Mucosa of stomach (tissue), 1 donor: Measurements from ENCODE around the gene RFX8.

Experiments used
- H3K27me3 ChIP-seq: one replicate; pipeline ENCODE4 v1.7.0; 2013; ENCODE audit warnings: mild to moderate bottlenecking, low read length; ENCODE audit not compliant: control insufficient read depth, insufficient read depth
- H3K36me3 ChIP-seq: one replicate; pipeline ENCODE4 v1.7.0; 2013; ENCODE audit warnings: low read length; ENCODE audit not compliant: control insufficient read depth, insufficient read depth
- H3K4me1 ChIP-seq: one replicate; pipeline ENCODE4 v1.7.0; 2013; ENCODE audit warnings: mild to moderate bottlenecking, low read length; ENCODE audit not compliant: control insufficient read depth, insufficient read depth
- H3K4me3 ChIP-seq: one replicate; pipeline ENCODE4 v1.7.0; 2013; ENCODE audit warnings: low read length
- H3K9ac ChIP-seq: one replicate; pipeline ENCODE4 v1.7.0; 2013; ENCODE audit warnings: mild to moderate bottlenecking, low read length, moderate library complexity
- H3K9me3 ChIP-seq: one replicate; pipeline ENCODE4 v1.7.0; 2013; ENCODE audit warnings: mild to moderate bottlenecking, low read length, moderate library complexity; ENCODE audit not compliant: control insufficient read depth
- donor health status: Pancreatic carcinoma.

Gene RFX8

GRCh38 chr2:101432411-101433181, 42.3 kb downstream of the RFX8 start:
- Histone ChIP-seq H3K4me3 (no peak overlapping the region), H3K27me3 (no peaks in the 10 kb centered on the region), H3K9ac (no peak overlapping the region), H3K4me1 (no peaks in the 10 kb centered on the region), H3K36me3 (no peaks in the 10 kb centered on the region), H3K9me3 (no peaks in the 10 kb centered on the region)

GRCh38 chr2:101431486-101431885, 43.4 kb downstream of the RFX8 start:
- no peaks in the 10 kb centered on the region for H3K9me3 ChIP-seq
- no peaks in the 10 kb centered on the region for H3K27me3 ChIP-seq
- H3K9ac ChIP-seq, result no peak overlapping the region
- no peaks in the 10 kb centered on the region for H3K4me1 ChIP-seq
- no peaks in the 10 kb centered on the region for H3K36me3 ChIP-seq
- no peak overlapping the region for H3K4me3 ChIP-seq

GRCh38 chr2:101430156-101430555, 44.8 kb downstream of the RFX8 start:
- no peaks in the 10 kb centered on the region for H3K4me1 ChIP-seq
- no peaks in the 10 kb centered on the region for H3K27me3 ChIP-seq
- H3K9ac ChIP-seq, result no peak overlapping the region
- H3K36me3 ChIP-seq, result no peaks in the 10 kb centered on the region
- no peak overlapping the region for H3K4me3 ChIP-seq
- H3K9me3 ChIP-seq, result no peaks in the 10 kb centered on the region

- Histone ChIP-seq H3K27me3 (no peaks in the 10 kb centered on the region), H3K9me3 (no peaks in the 10 kb centered on the region), H3K4me1 (no peaks in the 10 kb centered on the region), H3K36me3 (no peaks in the 10 kb centered on the region), H3K9ac (no peak overlapping the region), H3K4me3 (no peak overlapping the region)
Observed at GRCh38 chr2:101429453-101429852, 45.5 kb downstream of the RFX8 start.

GRCh38 chr2:101428422-101429176, 46.3 kb downstream of the RFX8 start:
- no peaks in the 10 kb centered on the region for H3K9me3 ChIP-seq
- H3K36me3 ChIP-seq, result no peaks in the 10 kb centered on the region
- H3K27me3 ChIP-seq, result no peaks in the 10 kb centered on the region
- H3K4me1 ChIP-seq, result no peaks in the 10 kb centered on the region
- H3K4me3 ChIP-seq, result no peak overlapping the region
- H3K9ac ChIP-seq, result no peak overlapping the region

GRCh38 chr2:101427743-101428142, 47.2 kb downstream of the RFX8 start:
- no peaks in the 10 kb centered on the region for H3K9me3 ChIP-seq
- no peaks in the 10 kb centered on the region for H3K4me1 ChIP-seq
- no peak overlapping the region for H3K9ac ChIP-seq
- H3K27me3 ChIP-seq, result no peaks in the 10 kb centered on the region
- H3K4me3 ChIP-seq, result no peak overlapping the region
- no peaks in the 10 kb centered on the region for H3K36me3 ChIP-seq

GRCh38 chr2:101427240-101427639, 47.7 kb downstream of the RFX8 start:
- Histone ChIP-seq H3K27me3 (no peaks in the 10 kb centered on the region), H3K9me3 (no peaks in the 10 kb centered on the region), H3K4me1 (no peaks in the 10 kb centered on the region), H3K9ac (no peak overlapping the region), H3K36me3 (no peaks in the 10 kb centered on the region), H3K4me3 (no peak overlapping the region)

GRCh38 chr2:101426822-101427221, 48.1 kb downstream of the RFX8 start:
- H3K4me3 ChIP-seq, result no peak overlapping the region
- H3K9ac ChIP-seq, result no peak overlapping the region
- no peaks in the 10 kb centered on the region for H3K9me3 ChIP-seq
- H3K27me3 ChIP-seq, result no peaks in the 10 kb centered on the region
- no peaks in the 10 kb centered on the region for H3K36me3 ChIP-seq
- no peaks in the 10 kb centered on the region for H3K4me1 ChIP-seq

- Histone ChIP-seq H3K4me1 (no peaks in the 10 kb centered on the region), H3K9ac (no peak overlapping the region), H3K27me3 (no peaks in the 10 kb centered on the region), H3K9me3 (no peaks in the 10 kb centered on the region), H3K4me3 (no peak overlapping the region), H3K36me3 (no peaks in the 10 kb centered on the region)
Observed at GRCh38 chr2:101420623-101421022, 54.3 kb downstream of the RFX8 start.

GRCh38 chr2:101419096-101419663, 55.7 kb downstream of the RFX8 start:
- Histone ChIP-seq H3K9ac (no peak overlapping the region), H3K4me1 (no peaks in the 10 kb centered on the region), H3K9me3 (no peaks in the 10 kb centered on the region), H3K27me3 (no peaks in the 10 kb centered on the region), H3K36me3 (no peaks in the 10 kb centered on the region), H3K4me3 (no peak overlapping the region)

GRCh38 chr2:101418460-101419095, 56.3 kb downstream of the RFX8 start:
- H3K4me3 ChIP-seq, result no peak overlapping the region
- H3K9me3 ChIP-seq, result no peaks in the 10 kb centered on the region
- H3K9ac ChIP-seq, result no peak overlapping the region
- H3K4me1 ChIP-seq, result no peaks in the 10 kb centered on the region
- no peaks in the 10 kb centered on the region for H3K36me3 ChIP-seq
- no peaks in the 10 kb centered on the region for H3K27me3 ChIP-seq

- H3K27me3 ChIP-seq, result peaks cover 4% of the 10 kb centered on the region
Observed at GRCh38 chr2:101416609-101417008, 58.3 kb downstream of the RFX8 start.

More at GRCh38 chr2:101416609-101417008, 58.3 kb downstream of the RFX8 start:
- Histone ChIP-seq H3K9ac (no peak overlapping the region), H3K4me1 (no peaks in the 10 kb centered on the region), H3K9me3 (no peaks in the 10 kb centered on the region), H3K4me3 (no peak overlapping the region), H3K36me3 (no peaks in the 10 kb centered on the region)
